HuH-7 (cell line): ENCODE data around the gene TTLL11.
"Not testable (repeated sequence)": the region's sequence is repeated elsewhere in the genome, so short reads cannot be mapped to it uniquely, and the experiment has no call there.

Experiments used
- DNase-seq: peaks from one replicate; pipeline ENCODE4 v3.0.0; 2011; ENCODE audit warnings: low spot score

TTLL11 gene

DNA sequence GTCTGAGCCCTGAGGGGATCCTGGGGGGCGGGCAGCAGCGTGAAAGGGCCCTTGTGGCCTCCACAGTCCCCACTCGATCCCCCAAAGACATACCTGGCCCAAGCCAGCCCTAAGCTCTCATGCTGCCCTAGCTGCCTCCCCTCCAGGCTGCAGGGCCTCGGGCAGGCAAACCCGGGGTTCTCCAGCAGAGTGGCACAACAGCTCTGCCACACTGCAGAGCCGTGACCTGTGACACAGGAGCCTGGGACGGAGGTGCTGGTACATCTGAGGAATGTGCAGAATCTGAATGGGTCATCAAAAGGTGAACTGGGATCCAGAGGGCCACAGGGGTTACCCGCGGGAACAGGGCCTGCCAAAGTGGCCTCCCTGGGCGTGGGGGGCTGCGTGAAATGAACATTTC, 278.5 kb downstream of the TTLL11 start:
- DNase-seq, result no peak

- no peak for DNase-seq
Observed at GRCh38 chr9:121813519-121814210, 279.4 kb downstream of the TTLL11 start.

DNA sequence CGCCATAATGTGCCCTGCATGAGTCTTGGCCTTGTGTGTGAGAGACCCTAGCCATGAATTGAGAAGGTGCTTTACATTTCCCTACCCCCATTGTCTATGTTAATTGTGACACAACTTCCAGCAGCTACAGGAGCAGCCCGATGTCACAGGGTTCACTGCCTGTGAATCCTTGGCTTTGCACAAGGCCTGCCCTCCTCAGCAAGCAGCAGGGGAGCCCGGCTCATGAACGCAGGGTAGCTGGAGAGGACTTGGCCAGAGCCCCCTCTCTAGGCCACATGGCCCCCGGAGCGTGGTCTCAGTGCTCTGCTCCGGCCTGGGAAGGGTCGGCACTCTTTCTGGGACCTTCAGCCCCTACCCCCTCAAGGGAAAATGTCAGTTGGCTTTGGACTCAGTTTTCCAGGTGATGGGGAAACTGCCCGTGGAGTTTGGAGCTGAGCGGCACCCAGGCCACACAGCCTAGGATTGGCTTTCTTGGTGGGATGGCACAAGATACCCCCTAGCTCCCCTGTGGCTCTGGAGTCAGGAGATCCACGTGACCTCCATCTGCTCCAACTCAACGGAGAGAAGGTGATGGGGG, 280.9 kb downstream of the TTLL11 start:
- no peak for DNase-seq

DNA sequence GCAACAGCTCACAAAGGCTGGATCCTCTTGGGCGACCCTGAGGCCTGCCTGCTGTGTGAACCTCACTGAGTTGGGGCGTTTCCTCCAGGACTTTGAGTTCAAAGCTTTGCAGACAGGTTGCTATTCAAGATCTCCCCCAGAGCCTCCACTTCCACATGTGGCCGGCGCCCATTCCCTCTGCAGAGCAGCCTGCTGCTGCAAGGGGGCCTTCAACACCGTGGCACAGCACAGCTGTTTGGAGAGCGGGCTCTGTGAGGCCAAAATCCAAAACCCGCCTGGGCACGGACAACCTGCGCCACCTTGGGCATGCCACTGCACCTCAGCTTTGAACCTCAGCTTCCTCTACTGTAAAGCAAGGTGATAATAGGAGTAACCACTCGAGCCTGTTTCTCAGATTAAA, 281.4 kb downstream of the TTLL11 start:
- DNase-seq, result no peak

- no peak for DNase-seq
Observed at GRCh38 chr9:121811140-121811539, 282.0 kb downstream of the TTLL11 start.

DNA sequence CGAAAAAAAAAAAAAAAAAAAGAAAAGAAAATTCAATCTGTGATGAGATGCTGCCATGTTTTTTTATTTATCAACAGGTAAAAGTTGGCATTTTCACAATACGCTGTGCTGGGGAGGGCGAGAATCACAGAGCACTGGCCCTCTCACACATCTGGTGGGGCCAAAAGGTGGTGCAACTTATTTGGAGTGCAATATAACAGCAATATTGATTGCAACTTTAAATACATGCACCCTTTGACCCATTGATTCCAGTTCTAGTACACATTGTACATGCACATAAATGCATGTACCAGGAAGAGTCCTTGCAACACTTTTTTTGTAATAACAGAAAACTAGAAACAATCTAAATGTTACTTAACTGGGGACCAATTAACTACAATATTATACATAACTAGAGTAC, 282.6 kb downstream of the TTLL11 start:
- DNase-seq, result no peak

DNA sequence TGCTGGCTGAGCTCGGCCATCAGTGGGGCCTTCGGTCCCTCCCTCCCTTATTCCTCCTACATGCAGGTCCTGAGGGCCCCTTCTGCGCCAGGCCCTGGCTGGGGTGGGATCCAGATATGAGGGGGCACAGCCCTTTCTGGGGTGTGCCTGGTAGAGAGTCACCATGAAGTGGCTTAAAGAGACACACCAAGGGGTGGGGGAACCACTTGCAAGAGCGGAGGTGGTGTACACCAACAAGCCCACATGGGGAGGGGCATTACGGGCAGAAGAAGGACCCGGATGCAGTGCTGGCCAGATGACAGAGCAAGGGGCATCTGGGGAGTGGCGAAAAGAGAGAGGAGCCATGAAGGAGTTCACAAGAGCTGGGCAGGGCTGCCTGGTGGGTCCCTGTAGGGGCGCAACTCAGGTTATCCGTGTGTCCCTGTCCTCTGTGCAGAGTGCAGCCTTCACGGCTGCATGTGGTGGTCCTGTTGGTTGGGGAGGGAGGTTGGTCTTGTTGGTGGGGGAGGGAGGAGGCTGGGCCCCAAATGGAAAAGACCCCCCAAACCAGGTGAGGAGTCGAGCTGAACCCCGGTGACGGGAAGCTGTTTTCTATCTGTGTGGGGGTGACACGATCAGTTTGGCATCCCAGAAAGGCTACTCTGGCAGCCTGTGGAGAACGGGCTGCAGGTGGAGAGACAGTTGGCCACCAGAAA, 283.6 kb downstream of the TTLL11 start:
- DNase-seq, result no peak

- no peak for DNase-seq
Observed at GRCh38 chr9:121808781-121809180, 284.3 kb downstream of the TTLL11 start.

DNA sequence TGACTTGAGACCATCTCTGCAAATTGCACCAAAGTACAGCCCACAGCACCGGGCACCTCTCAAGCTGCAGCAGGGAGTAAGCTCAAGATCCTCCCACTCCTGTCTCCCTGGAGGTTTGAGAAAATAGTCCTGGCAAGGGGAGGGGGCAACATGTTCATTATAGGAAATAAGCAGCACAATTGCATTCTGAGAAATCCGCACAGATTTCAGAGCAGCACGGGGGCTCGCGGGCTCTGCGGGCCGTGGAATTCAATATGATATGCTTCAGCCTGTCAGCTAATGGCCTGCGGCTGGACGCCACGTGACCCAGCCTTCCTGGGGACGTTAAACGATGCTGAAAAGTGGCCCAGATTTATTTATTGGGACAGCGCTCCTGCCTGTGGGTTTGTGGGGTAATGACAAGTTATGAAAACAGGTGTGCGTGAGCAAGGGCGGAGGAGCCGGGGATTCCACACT, 285.3 kb downstream of the TTLL11 start:
- DNase-seq, result no peak

- DNase-seq, result no peak
Observed at GRCh38 chr9:121807069-121807822, 285.9 kb downstream of the TTLL11 start.

GRCh38 chr9:121802753-121803152, 290.4 kb downstream of the TTLL11 start:
- DNase-seq, result no peak

DNA sequence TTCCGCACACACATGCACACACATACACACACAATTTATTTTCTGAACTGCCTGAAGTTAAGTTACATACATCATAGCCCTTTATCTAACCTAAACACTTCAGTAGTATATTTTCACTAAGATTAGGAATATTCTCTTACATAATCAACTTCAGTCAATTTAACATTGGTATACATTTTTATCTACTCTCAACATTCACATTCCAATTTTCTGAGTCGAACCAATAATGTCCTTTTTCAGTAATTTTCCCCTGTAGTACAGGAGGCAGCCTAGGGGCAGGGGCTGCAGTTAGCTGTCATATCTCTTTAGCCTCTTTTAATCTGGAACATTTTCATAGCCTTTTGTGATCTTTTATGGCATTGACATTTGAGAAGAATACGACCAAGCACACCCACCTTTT, 291.5 kb downstream of the TTLL11 start:
- DNase-seq, result no peak

- DNase-seq, result no peak
Observed at GRCh38 chr9:121800376-121800775, 292.7 kb downstream of the TTLL11 start.

DNA sequence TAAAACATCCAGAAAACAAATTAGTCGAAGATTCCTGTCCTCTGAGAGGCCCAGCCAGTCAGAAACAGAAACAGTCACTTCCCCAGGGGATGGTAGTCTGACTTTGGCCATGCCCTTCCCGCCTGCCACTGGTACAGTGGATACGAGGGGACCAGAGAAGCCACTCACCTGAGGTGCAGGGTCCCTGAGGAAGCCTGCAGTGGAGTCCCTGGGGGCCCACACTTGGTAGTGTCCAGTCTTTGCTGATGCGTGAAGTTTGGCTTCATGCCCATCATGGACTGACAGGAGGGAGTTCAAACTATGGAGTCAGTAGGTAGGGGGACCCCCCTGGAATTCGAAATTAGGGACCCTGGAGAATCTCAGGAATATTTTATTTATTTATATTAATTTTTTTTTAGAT, 294.2 kb downstream of the TTLL11 start:
- DNase-seq, result no peak

- DNase-seq, result no peak
Observed at GRCh38 chr9:121797081-121797480, 296.0 kb downstream of the TTLL11 start.

- not testable (repeated sequence) for DNase-seq
Observed at GRCh38 chr9:121794334-121794733, 298.8 kb downstream of the TTLL11 start.

- DNase-seq, result not testable (repeated sequence)
Observed at GRCh38 chr9:121792476-121792875, 300.6 kb downstream of the TTLL11 start.

DNA sequence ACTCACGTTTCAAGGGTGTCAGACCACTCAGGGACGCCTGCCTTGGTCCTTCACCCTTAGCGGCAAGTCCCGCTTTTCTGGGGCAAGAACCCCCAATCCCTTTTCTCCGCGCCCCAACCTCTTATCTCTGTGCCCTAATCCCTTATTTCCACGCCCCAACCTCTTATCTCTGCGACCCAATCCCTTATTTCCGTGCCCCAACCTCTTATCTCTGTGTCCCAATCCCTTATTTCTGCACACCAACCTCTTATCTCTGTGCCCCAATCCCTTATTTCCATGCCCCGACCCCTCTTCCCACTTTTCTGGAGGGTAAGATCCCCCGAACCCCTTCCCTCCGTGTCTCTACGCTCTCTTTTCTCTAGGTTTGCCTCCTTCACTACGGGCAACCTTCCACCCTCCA, 302.3 kb downstream of the TTLL11 start:
- no peak for DNase-seq

DNA sequence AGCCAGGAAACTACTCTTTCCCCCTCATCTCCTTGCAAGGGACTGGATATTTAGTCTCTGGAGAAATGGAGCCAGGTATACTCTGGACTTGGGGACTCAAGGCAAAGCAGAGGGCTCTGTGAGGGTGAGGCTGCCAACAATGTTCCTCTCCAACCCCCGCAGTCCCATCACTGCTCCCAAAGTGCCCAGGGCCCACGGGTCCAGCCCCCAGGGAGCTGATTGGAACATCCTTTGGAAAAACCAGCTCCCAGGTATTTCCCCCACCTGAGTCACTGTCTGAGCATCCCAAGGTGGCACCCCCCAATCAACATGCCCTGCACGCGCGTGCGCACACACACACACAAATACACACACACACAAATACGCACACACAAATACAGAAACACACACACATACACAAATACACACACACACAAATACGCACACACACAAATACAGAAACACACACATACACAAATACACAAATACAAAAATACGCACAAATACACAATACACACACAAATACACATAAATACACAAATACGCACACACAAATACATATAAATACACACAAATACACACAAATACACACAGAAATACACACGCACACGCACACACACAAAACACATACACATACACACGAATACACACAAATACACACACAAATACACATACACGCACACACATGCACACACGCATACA, 304.3 kb downstream of the TTLL11 start:
- DNase-seq, result no peak

DNA sequence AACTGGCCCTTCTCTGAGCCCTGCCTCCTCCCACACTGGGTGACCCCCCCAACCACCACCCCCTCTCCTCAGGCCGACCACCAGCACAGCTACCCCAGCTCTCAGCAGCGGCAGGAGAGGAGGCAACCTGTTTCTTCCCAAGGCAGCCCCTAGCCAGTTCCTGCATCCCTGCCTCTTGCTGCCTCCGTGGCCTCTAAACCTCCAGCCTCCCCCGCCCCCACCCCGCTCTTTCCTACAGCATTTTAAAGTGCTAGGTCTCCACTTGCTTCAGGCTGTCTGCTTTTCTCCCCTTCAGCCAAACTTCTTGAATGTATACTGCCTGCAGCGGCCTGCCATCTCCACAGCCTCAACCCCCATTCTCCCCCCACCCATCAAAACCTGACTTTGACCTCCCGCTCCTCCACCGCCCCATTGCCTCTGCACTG, 306.1 kb downstream of the TTLL11 start:
- no peak for DNase-seq

DNA sequence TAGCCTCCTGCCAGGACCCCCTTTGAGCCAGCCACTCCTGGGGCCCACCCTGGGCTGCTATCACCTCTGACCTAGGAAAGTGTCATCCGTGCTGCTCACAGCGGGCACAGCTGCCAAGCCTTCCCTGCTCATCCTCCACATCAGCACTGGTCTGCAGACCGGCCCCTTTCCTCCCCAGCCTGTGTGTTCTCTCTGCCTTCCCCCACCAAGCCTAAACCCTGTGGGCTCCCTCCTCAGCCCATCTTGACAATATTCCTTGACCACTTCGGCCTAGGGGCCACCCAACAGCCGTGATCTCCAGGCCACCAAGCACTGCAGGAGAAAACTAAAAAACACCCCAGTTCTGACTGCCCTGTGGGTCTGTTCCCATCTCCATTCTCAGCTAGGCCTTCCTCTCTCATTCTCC, 306.6 kb downstream of the TTLL11 start:
- DNase-seq, result no peak
